Fibroblast of lung (primary cell): ENCODE data around the gene OGFR.

ENCODE experiments used
- CTCF ChIP-seq, 2 donors: IDR thresholded peaks in 1 of 2; conservative IDR thresholded peaks in 1 of 2; 1 replicate in 1 of 2; 2 replicates in 1 of 2; pipeline ENCODE4 v1.5.1; 2011 to 2012; ENCODE audit warnings: low read length in 2 of 2, control low read depth in 1 of 2, inconsistent platforms in 1 of 2, low read depth in 1 of 2, mild to moderate bottlenecking in 1 of 2
- EZH2 ChIP-seq: IDR thresholded peaks from 2 replicates; pipeline ENCODE4 v1.5.1; 2012; ENCODE audit warnings: low read length, control low read depth, mild to moderate bottlenecking; ENCODE audit errors: missing control alignments

DNA sequence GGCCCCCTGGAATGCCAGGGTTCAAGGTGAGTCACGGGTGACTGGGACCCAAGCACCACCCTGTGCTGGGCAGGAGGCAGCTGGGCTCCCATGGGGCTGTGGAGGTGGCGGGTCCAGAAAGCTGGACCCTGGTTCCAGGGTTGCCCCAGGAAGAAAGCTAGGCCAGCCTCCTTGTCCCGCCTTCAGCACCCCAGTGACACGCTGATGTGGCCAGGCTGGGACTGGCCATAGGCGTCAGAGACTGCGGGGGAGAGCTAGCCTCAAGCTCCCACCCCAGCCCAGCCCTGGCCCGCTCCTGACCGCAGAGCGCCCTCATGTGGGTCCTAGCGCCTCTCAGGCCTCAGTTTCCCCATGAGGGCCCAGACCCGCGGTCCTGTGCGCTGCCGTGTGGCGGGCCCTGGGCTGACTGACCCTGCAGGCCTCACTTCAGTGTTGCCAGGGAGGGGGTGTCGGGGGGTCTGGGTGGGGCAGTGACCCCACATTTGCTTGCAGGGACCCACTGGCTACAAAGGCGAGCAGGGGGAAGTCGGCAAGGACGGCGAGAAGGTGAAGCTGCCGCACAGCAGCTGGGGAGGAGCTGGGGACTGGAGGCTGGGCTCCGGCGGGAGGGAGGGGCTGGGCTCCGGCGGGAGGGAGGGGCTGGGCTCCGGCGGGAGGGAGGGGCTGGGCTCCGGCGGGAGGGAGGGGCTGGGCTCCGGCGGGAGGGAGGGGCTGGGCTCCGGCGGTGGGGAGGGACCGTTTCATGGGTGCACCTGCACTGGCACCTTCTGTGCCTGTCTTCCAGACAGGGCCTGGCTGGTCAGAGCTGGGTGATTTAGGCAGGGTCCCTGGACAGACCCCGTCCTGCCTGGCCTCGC is 20.1 kb downstream of the OGFR start:
- TF ChIP-seq CTCF (conservative IDR thresholded peaks at IDR 0.05 in 1 of 2, IDR thresholded peaks at IDR 0.05 in 1 of 2; ENCODE audit: low read depth in 1 of 2, low read length in 2 of 2) = no peak
- TF ChIP-seq EZH2 = no peak
